ENCODE measurements around the gene SLC7A10.

DNA sequence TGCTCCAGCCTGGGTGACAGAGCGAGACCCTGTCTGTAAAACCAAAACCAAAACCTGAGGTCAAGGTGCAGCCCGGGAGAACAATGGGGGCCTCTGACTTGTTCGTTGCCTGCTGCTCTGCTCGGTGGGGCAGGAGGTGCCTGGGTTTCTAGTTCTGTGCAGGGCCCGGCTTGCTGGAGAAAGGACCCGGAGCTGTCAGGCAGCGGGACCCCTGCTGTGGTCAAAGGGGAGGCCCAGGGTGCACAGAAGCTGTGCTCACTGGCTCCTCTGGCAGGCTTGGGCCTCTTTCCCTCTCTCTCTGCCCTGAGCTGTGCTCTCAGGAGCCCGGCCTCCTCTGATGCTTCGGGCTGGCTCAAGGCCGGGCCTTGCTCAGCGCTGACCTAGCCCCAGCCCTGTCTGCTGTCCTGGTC is 28.1 kb downstream of the SLC7A10 start:
- TF ChIP-seq POLR2A (IDR thresholded peaks at IDR 0.05), result no peak
- TF ChIP-seq, protein P1, sequence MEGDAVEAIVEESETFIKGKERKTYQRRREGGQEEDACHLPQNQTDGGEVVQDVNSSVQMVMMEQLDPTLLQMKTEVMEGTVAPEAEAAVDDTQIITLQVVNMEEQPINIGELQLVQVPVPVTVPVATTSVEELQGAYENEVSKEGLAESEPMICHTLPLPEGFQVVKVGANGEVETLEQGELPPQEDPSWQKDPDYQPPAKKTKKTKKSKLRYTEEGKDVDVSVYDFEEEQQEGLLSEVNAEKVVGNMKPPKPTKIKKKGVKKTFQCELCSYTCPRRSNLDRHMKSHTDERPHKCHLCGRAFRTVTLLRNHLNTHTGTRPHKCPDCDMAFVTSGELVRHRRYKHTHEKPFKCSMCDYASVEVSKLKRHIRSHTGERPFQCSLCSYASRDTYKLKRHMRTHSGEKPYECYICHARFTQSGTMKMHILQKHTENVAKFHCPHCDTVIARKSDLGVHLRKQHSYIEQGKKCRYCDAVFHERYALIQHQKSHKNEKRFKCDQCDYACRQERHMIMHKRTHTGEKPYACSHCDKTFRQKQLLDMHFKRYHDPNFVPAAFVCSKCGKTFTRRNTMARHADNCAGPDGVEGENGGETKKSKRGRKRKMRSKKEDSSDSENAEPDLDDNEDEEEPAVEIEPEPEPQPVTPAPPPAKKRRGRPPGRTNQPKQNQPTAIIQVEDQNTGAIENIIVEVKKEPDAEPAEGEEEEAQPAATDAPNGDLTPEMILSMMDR (IDR thresholded peaks at IDR 0.05), result no peak
